Measurements from ENCODE around the gene LGALS12.

DNA sequence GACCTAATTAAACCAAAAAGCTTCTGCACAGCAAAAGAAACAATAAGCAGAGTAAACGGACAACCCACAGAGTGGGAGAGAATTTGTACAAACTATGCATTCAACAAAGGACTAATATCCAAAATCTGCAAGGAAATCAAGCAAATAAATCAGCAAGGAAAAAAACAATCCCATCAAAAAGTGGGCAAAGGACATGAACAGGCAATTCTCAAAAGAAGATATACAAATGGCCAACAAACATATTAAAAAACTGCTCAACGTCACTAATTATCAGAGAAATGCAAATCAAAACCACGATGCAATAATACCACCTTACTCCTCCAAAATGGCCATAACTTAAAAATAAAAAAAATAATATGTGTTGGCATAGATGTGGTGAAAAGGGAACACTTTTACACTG is 20.1 kb upstream of the LGALS12 start:
- no peak for TF ChIP-seq POLR2A (IDR thresholded peaks at IDR 0.05)
- TF ChIP-seq, protein P1, sequence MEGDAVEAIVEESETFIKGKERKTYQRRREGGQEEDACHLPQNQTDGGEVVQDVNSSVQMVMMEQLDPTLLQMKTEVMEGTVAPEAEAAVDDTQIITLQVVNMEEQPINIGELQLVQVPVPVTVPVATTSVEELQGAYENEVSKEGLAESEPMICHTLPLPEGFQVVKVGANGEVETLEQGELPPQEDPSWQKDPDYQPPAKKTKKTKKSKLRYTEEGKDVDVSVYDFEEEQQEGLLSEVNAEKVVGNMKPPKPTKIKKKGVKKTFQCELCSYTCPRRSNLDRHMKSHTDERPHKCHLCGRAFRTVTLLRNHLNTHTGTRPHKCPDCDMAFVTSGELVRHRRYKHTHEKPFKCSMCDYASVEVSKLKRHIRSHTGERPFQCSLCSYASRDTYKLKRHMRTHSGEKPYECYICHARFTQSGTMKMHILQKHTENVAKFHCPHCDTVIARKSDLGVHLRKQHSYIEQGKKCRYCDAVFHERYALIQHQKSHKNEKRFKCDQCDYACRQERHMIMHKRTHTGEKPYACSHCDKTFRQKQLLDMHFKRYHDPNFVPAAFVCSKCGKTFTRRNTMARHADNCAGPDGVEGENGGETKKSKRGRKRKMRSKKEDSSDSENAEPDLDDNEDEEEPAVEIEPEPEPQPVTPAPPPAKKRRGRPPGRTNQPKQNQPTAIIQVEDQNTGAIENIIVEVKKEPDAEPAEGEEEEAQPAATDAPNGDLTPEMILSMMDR (IDR thresholded peaks at IDR 0.05), result no peak
- no peak for TF ChIP-seq POLR2AphosphoS5 (IDR thresholded peaks at IDR 0.05)

All from gastroesophageal sphincter (tissue), 3 donors.